Right kidney (tissue), 1 donor: Measurements from ENCODE around the gene A3GALT2.
"Not testable (repeated sequence)": the region's sequence is repeated elsewhere in the genome, so short reads cannot be mapped to it uniquely, and the experiment has no call there.

Experiments
- DNase-seq: peaks from one replicate; pipeline ENCODE4 v3.0.0-alpha.2; 2016

A3GALT2 gene

GRCh38 chr1:33292726-33293340, 28.1 kb downstream of the A3GALT2 start:
- DNase-seq, result no peak

GRCh38 chr1:33290615-33291014, 30.3 kb downstream of the A3GALT2 start:
- not testable (repeated sequence) for DNase-seq

- DNase-seq, result no peak
These were observed 31.1 kb downstream of the A3GALT2 start for GRCh38 chr1:33289858-33290154.

DNA sequence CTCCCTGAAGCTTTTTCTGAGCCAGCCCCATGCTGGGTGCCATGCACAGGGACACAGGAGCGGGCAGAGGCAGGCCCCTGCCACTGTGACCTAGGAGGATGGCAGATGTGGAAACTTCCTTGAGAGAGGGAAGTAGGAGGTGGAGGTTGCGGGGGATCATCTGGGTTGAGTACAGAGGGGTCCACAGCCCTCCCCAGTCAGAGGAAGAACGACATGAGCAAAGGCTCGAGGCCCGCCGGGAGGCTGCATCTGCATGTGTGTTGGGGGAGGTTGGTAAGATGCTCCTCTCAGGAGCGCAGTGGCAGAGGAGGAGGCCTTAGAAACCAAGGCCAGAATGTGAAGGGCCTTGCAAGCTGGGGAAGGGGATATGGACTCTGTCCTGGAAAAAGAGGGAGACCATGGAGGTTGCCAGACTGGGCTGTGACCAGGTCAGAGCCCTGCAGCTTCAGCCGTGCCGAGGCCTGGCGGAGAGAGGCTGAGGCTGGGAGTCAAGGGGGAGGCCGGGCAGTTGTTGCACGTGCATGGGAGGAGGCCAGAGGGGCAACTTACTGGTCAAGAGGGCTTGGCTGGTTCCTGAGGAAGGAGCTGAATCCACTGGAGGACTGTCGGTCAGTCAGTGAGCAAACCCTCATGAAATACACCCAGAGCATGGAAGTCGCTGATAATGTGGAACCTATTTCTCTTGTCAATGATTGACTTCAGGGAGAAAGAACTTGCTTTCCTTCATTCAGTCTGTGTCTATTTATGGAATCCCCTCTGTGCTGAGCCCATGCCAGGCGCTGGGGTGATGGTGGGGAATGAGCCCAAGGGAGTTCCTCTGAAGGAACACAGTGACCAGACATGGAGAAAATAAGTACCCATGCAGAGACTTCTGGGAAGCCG, 31.7 kb downstream of the A3GALT2 start:
- no peak for DNase-seq

DNA sequence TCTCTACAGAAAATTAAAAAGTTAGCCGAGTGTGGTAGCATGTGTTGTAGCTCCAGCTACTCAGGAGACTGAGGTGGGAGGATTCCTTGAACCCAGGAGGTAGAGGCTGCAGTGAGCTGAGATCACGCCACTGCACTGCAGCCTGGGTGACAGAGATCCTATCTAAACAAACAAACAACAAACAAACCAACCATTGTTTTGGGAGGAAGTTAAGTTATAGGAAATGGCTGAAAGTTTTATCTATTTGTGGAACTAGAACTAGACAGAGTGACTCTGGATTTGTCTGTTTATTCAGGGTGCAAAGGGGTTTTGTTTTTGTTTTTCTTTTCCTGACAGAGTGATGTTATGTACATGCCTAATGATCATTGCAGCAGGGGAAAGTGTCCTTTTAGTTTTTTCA, 33.6 kb downstream of the A3GALT2 start:
- no peak for DNase-seq

GRCh38 chr1:33286451-33287185, 34.3 kb downstream of the A3GALT2 start:
- no peak for DNase-seq

- DNase-seq, result no peak
These were observed 36.8 kb downstream of the A3GALT2 start for GRCh38 chr1:33284049-33284448.

GRCh38 chr1:33282791-33283190, 38.1 kb downstream of the A3GALT2 start:
- no peak for DNase-seq

- no peak for DNase-seq
These were observed 39.2 kb downstream of the A3GALT2 start for GRCh38 chr1:33281554-33282303.

GRCh38 chr1:33280091-33280661, 40.7 kb downstream of the A3GALT2 start:
- DNase-seq, result no peak

DNA sequence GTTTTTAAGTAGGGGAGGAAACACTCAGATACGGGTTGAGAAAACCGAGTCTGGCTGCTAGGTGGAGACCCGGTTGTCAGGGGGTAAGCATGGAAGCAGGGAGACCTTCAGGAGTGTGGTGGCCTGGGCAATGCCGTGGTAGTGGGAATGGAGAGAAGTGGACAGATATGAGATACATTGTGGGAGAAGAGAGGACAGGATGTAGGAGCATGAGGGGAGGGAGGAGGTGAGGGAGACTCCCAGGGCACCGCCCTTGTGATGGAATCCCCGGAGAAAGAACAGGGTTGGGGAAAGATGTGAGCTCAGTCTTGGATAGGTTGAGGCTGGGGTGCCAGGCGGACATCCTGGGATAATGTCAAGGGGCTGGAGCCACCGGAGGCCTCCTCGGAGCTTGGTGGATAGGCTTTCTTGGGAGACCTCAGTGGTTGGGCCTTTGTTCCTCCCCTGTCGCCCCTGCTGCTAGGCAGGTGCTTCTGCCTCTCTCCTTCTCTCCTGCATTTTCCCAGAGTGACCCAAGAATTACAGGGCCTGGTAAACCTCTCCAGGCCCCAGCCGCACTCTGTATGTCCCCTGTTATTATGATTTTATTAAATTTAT, 43.3 kb downstream of the A3GALT2 start:
- DNase-seq, result no peak

DNA sequence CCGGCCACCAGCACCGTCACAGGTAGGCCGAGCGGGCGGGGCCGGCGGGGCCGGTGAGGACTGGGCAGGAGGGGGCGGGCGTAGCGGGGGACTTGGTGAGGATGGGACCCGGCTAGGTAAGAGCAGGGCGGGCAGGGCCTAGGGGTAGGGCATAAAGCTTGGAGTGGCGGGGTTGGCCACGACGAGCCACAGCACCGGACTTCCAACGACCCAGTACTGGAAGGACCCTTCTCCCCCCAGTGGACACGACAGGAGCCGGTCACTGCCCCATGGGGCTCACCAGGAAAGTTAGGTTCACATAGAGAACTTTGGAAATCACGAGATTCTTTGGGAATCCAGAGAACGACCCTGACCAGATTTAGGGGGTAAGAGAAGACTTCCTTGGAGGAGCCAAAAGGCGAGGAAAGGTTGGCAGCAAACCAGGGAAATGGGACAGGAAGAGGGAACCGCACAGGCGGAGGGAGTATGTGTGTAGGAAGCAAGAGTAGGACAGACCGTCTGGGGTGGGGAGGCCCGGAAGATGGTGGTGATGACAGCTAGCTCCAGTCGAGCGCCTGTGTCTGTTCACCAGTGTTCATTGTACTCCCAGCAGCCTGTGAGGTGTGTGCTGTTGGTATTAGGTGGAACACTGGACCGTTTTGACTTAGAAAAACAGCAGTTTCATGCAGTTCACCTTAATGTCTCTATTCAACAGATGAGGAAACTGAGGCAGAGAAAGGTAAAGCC, 44.2 kb downstream of the A3GALT2 start:
- no peak for DNase-seq

DNA sequence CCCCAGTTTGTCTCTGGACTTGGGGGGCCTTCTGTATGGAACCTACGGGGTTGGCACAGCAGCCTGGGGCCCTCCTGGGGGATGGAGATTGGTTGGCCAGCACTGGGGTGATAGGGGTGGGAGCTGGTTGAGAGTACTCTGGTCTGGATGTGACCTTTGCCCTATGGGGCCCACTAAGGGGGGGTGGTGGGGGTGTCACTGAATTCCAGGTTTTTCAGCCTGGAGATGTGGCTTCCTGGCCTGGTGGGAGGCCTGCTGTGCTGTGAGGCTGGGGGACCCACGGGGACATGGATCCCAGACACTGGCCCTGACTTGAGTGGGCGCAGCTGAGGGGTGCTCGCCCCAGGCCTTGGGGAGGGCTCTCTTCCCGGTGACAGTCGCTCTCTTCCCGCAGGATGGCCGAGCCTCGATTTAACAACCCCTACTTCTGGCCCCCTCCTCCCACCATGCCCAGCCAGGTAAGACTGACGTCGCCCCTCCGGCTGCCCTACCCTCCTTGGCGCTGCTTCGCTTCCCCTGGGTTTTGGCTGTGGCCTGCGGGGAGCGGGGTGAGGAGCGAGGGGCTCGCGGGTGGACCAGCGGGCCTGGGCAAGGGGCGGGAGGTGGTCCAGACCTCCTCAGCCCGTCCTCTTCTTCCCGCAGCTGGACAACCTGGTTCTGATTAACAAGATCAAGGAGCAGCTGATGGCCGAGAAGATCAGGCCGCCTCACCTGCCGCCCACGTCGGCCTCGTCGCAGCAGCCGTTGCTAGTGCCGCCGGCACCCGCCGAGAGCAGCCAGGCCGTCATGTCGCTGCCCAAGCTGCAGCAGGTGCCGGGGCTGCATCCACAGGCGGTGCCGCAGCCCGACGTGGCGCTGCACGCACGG, 45.0 kb downstream of the A3GALT2 start:
- no peak for DNase-seq

DNA sequence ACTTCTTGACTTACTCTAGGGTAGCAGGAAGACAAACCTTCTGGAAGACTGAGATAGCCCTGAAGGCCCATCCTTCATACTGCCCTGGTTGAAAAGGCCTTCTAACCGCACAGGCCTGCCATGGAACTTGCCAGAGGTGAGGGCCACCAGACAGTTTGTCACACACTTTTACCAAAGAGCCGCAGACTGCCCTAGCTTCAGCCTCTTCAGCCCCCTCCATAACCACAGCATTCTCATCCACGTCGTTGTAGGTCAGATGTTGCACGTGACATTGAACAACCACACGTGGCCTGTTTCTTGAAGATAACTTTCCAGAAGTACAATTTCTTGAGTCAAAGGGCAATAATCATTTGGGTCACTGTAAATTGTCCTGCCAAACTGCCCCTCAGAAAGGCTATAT, 45.7 kb downstream of the A3GALT2 start:
- no peak for DNase-seq

GRCh38 chr1:33274446-33274845, 46.5 kb downstream of the A3GALT2 start:
- no peak for DNase-seq

GRCh38 chr1:33273961-33274371, 46.9 kb downstream of the A3GALT2 start:
- DNase-seq, result no peak

DNA sequence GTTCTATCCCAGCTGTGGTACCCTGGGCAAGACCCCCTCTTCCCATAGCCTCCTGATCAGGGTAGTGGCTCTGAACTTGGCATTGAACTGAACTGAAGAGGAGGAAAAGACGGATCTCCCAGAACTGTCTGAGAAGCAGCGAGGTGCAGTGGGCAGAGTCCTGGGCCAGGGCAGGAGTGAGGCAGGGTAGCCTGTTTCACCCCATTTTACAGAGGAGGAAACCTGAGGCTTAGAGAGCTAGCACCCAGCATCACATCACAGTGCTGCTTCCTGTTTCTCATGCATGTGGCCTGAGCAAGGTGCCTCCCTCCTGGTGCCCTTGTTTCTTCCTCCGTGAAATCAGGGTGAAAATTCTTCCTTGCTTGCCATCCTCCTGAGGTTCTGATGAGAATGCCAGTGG, 47.5 kb downstream of the A3GALT2 start:
- DNase-seq, result no peak

DNA sequence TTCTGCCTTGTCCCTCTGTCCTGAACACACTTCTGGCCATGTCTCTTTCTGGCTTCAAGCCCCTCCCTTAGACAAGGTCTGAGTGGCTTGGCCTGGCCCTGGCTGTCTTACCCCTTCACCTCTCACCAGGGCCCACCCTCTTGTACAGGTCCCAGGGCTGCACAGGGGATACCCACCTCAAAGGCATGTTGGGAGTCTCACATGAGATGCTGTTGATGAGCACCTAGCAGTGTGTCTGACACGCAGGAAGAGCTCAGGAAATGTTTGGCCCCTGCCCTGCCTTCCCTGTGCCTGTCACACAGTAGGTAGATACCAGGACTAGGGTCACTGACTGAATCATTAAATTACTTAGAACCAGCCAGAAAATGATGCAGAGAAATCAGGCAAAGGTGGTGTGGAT, 48.0 kb downstream of the A3GALT2 start:
- DNase-seq, result no peak

GRCh38 chr1:33272509-33272908, 48.4 kb downstream of the A3GALT2 start:
- DNase-seq, result no peak
